ENCODE measurements around the gene TFEB. TPM values are rescaled to one million over a fixed set of nuclear protein-coding genes. Genes with fewer than 3 reads are reported as not detected.

Gene TFEB
- total and polyA plus RNA-seq, 2 of the 8 experiments (the other 6 are each of a cell fraction or from before 2014, with no cell fraction given): 2.3 to 6.7 TPM

DNA sequence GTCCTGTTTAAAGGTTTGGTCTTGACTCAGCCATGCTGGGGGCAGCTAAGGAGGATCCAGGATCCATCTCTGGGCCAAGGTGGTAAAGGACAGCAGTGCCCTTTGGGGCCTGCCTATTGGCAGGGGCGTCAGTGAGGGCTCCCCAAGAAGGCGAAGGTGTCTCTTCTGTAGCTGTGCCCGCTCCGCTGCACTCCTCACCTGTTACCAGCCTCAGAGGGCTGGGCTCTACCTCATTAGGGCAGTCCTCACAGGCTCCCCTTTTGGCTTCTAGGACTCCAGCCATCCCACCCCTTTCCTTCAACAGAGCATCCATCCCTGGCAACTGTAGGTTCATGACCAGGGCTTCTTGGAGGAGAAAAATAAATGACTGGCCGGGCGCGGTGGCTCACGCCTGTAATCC lies 34.0 kb upstream of the TFEB start:
- Histone ChIP-seq H2BK5ac (ENCODE audit: low read depth, low read length) (no peak overlapping the region), H2AFZ (ENCODE audit: low read length) (no peak overlapping the region), H3K4me1 (replicated peaks in 1 of 4; ENCODE audit: control insufficient read depth in 3 of 4, insufficient read depth in 4 of 4, low read length in 3 of 4) (no peaks in the 10 kb centered on the region; a peak in 1 of 7 replicates), H3K4ac (replicated peaks; ENCODE audit: insufficient read length, low read depth, low read length) (no peak overlapping the region), H4K91ac (replicated peaks; ENCODE audit: insufficient read length, low read length) (no peak overlapping the region), H4K5ac (ENCODE audit: insufficient read length, low read depth, low read length) (no peak overlapping the region), H3K27me3 (replicated peaks in 1 of 4; ENCODE audit: control insufficient read depth in 3 of 4, extremely low read depth in 1 of 4, insufficient read depth in 3 of 4, low read length in 3 of 4) (no peaks in the 10 kb centered on the region), H2BK120ac (replicated peaks; ENCODE audit: low read depth, low read length) (no peak overlapping the region), H2BK12ac (ENCODE audit: low read depth, low read length) (no peak overlapping the region), H3K27ac (ENCODE audit: low read depth, low read length) (no peak overlapping the region), H2BK15ac (ENCODE audit: low read length) (no peak overlapping the region), H3K56ac (replicated peaks; ENCODE audit: insufficient read length, low read depth, low read length) (no peak overlapping the region), H3K9ac (replicated peaks in 1 of 4; ENCODE audit: extremely low read depth in 1 of 4, low read depth in 3 of 4, low read length in 3 of 4) (no peak overlapping the region), H3K36me3 (ENCODE audit: control insufficient read depth in 2 of 4, insufficient read depth in 4 of 4, low read length in 3 of 4) (peaks cover 0 to 7% (median 4%) of the 10 kb centered on the region in 4 experiments; a peak in 5 of 8 replicates), H3K79me1 (ENCODE audit: low read depth, low read length) (no peaks in the 10 kb centered on the region), H3K9me3 (ENCODE audit: insufficient read depth in 2 of 2, low read depth in 1 of 2, low read length in 1 of 2) (no peaks in the 10 kb centered on the region), H3K79me2 (ENCODE audit: control insufficient read depth in 1 of 2, insufficient read depth in 2 of 2, low read length in 2 of 2) (no peaks in the 10 kb centered on the region), H3K23ac (ENCODE audit: insufficient read length) (no peak overlapping the region), H2BK20ac (ENCODE audit: low read length) (no peak overlapping the region), H3K4me2 (ENCODE audit: insufficient read depth in 1 of 2, low read depth in 2 of 2, low read length in 2 of 2) (no peak overlapping the region), H3K23me2 (ENCODE audit: low read depth, low read length) (no peaks in the 10 kb centered on the region), H4K8ac (ENCODE audit: extremely low read depth, insufficient read depth, low read length) (no peak overlapping the region; the same call in 1 of the 2 replicates), H3K14ac (ENCODE audit: insufficient read length) (no peak overlapping the region), H3K18ac (ENCODE audit: extremely low read depth, low read length) (no peak overlapping the region), H2AK5ac (ENCODE audit: low read depth, low read length) (no peak overlapping the region), H3K4me3 (ENCODE audit: extremely low read depth in 1 of 4, insufficient read depth in 2 of 4, low read depth in 3 of 4, low read length in 4 of 4) (no peak overlapping the region), H4K20me1 (replicated peaks in 1 of 2; ENCODE audit: control insufficient read depth in 1 of 2, insufficient read depth in 2 of 2, low read length in 2 of 2) (no peaks in the 10 kb centered on the region)
- DNase-seq (ENCODE audit: low read depth in 1 of 2, low spot score in 2 of 2) (no peak), FAIRE-seq (no peak)
- 77% methylated on average over 4 of the region's 8 CpGs; no CpG with 5 or more reads in 1 of the 2 experiments for WGBS, 2 experiments (ENCODE audit: extremely low coverage in 1 of 2, insufficient coverage in 1 of 2, insufficient read length in 1 of 2, insufficient replicate concordance in 2 of 2, low coverage in 1 of 2, low lambda C conversion rate in 2 of 2, missing lambda C conversion rate in 1 of 2)
- ChIA-PET POLR2A (ENCODE audit: partially characterized antibody) (no interaction called here), CTCF (ENCODE audit: partially characterized antibody) (interaction anchor here (0.6 to 1.9 kb wide), 8 partner anchors 10 to 661 kb away, joined by 3 to 8 read pairs (median 4); partner anchors contain the start of gene TAF8)
- TF ChIP-seq NANOG (IDR thresholded peaks at IDR 0.05; ENCODE audit: insufficient read depth, low read depth, low read length, poor library complexity, severe bottlenecking): no peak
- no peak for TF ChIP-seq CEBPB (IDR thresholded peaks at IDR 0.05; ENCODE audit: low read depth, low read length)
- TF ChIP-seq, protein P1, sequence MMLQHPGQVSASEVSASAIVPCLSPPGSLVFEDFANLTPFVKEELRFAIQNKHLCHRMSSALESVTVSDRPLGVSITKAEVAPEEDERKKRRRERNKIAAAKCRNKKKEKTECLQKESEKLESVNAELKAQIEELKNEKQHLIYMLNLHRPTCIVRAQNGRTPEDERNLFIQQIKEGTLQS (IDR thresholded peaks at IDR 0.05; ENCODE audit: insufficient read depth, low read depth, low read length): no peak
- TF ChIP-seq CBX5 (IDR thresholded peaks at IDR 0.05; ENCODE audit: low read depth, low read length): no peak
- TF ChIP-seq CTBP2 (IDR thresholded peaks at IDR 0.05; ENCODE audit: borderline replicate concordance, insufficient read depth, insufficient read length, low read length): no peak
- no peak for TF ChIP-seq POLR2AphosphoS5 (IDR thresholded peaks at IDR 0.05; ENCODE audit: low read depth, low read length)
- TF ChIP-seq ZNF274 (IDR thresholded peaks at IDR 0.05; ENCODE audit: borderline replicate concordance, extremely low read depth, low read length): no peak
- TF ChIP-seq CBX8 (IDR thresholded peaks at IDR 0.05; ENCODE audit: borderline replicate concordance, low read depth, low read length): no peak
- TF ChIP-seq, protein P2, sequence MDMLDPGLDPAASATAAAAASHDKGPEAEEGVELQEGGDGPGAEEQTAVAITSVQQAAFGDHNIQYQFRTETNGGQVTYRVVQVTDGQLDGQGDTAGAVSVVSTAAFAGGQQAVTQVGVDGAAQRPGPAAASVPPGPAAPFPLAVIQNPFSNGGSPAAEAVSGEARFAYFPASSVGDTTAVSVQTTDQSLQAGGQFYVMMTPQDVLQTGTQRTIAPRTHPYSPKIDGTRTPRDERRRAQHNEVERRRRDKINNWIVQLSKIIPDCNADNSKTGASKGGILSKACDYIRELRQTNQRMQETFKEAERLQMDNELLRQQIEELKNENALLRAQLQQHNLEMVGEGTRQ (IDR thresholded peaks at IDR 0.05; ENCODE audit: low read length): no peak
- no peak for TF ChIP-seq CHD2 (IDR thresholded peaks at IDR 0.05; ENCODE audit: low read length)
- no peak for TF ChIP-seq JUND (IDR thresholded peaks at IDR 0.05; ENCODE audit: low read length)
- no peak for TF ChIP-seq BCL11A (IDR thresholded peaks at IDR 0.05; ENCODE audit: low read depth in 2 of 2, low read length in 2 of 2)
